ENCODE results near the gene GPR176.
"Not testable (repeated sequence)": the region's sequence is repeated elsewhere in the genome, so short reads cannot be mapped to it uniquely, and the experiment has no call there.

The GPR176 gene

GRCh38 chr15:39896101-39896500 is 24.0 kb downstream of the GPR176 start:
- H3K27ac ChIP-seq (replicated peaks; ENCODE audit: low read length) = no peak overlapping the region
- H2AFZ ChIP-seq (ENCODE audit: low read length) = no peak overlapping the region
- H3K9ac ChIP-seq (ENCODE audit: low read depth, low read length, poor library complexity) = no peak overlapping the region
- H3K79me1 ChIP-seq (ENCODE audit: low read depth, low read length) = no peaks in the 10 kb centered on the region
- H3K14ac ChIP-seq (ENCODE audit: low read length) = no peak overlapping the region
- H3K4me1 ChIP-seq (ENCODE audit: control insufficient read depth in 2 of 2, insufficient read depth in 1 of 2, low read depth in 1 of 2, low read length in 2 of 2) = peaks cover 0 to 11% of the 10 kb centered on the region in 2 donors
- no peaks in the 10 kb centered on the region for H3K9me3 ChIP-seq (replicated peaks in 1 of 2; ENCODE audit: control insufficient read depth in 2 of 2, insufficient read depth in 1 of 2, low read depth in 1 of 2, low read length in 2 of 2)
- no CpG with 5 or more reads among the region's 1 CpG for WGBS, 2 donors (ENCODE audit: extremely low coverage in 2 of 2, insufficient read length in 2 of 2, insufficient replicate concordance in 1 of 2)
- H3K27me3 ChIP-seq (ENCODE audit: control insufficient read depth in 3 of 3, insufficient read depth in 3 of 3, low read depth in 1 of 3, low read length in 3 of 3) = peaks cover 0 to 15% (median 0%) of the 10 kb centered on the region in 3 experiments
- H3K4ac ChIP-seq (ENCODE audit: low read length) = no peak overlapping the region
- no peaks in the 10 kb centered on the region for H3K36me3 ChIP-seq (replicated peaks in 1 of 2; ENCODE audit: control insufficient read depth in 2 of 2, insufficient read depth in 2 of 2, low read length in 2 of 2)
- H2BK120ac ChIP-seq (ENCODE audit: low read depth, low read length) = no peak overlapping the region
- no peak overlapping the region for H4K8ac ChIP-seq (ENCODE audit: low read depth, low read length)
- no peak overlapping the region for H3K23ac ChIP-seq (ENCODE audit: low read depth, low read length, poor library complexity)
- no peak overlapping the region for H2BK15ac ChIP-seq (ENCODE audit: low read length)
- H4K91ac ChIP-seq (ENCODE audit: low read depth, low read length, poor library complexity) = no peak overlapping the region
- H3K4me3 ChIP-seq (ENCODE audit: low read length in 2 of 2) = no peak overlapping the region
- no peak for DNase-seq (ENCODE audit: low spot score)
- no peak overlapping the region for H2BK5ac ChIP-seq (ENCODE audit: low read length)
- no peak overlapping the region for H2BK12ac ChIP-seq (ENCODE audit: low read length)
- H3K4me2 ChIP-seq (ENCODE audit: insufficient read depth, low read length, poor library complexity, severe bottlenecking) = no peak overlapping the region
- H3K18ac ChIP-seq (ENCODE audit: low read length) = no peak overlapping the region
- no peak overlapping the region for H2AK5ac ChIP-seq (ENCODE audit: low read depth, low read length)

- not testable (repeated sequence) for H2AK5ac ChIP-seq (ENCODE audit: low read depth, low read length); H3K18ac ChIP-seq (ENCODE audit: low read length); H3K4me1 ChIP-seq (ENCODE audit: control insufficient read depth in 2 of 2, insufficient read depth in 1 of 2, low read depth in 1 of 2, low read length in 2 of 2); H4K91ac ChIP-seq (ENCODE audit: low read depth, low read length, poor library complexity); H3K4ac ChIP-seq (ENCODE audit: low read length); H3K9ac ChIP-seq (ENCODE audit: low read depth, low read length, poor library complexity); H2AFZ ChIP-seq (ENCODE audit: low read length); H3K23ac ChIP-seq (ENCODE audit: low read depth, low read length, poor library complexity); H2BK120ac ChIP-seq (ENCODE audit: low read depth, low read length); H3K14ac ChIP-seq (ENCODE audit: low read length); H3K27ac ChIP-seq (replicated peaks; ENCODE audit: low read length); DNase-seq (ENCODE audit: low spot score); H2BK5ac ChIP-seq (ENCODE audit: low read length); H3K27me3 ChIP-seq (ENCODE audit: control insufficient read depth in 3 of 3, insufficient read depth in 3 of 3, low read depth in 1 of 3, low read length in 3 of 3); H3K4me3 ChIP-seq (ENCODE audit: low read length in 2 of 2); H3K36me3 ChIP-seq (replicated peaks in 1 of 2; ENCODE audit: control insufficient read depth in 2 of 2, insufficient read depth in 2 of 2, low read length in 2 of 2); H3K4me2 ChIP-seq (ENCODE audit: insufficient read depth, low read length, poor library complexity, severe bottlenecking); H3K9me3 ChIP-seq (replicated peaks in 1 of 2; ENCODE audit: control insufficient read depth in 2 of 2, insufficient read depth in 1 of 2, low read depth in 1 of 2, low read length in 2 of 2); H2BK15ac ChIP-seq (ENCODE audit: low read length); H4K8ac ChIP-seq (ENCODE audit: low read depth, low read length); H3K79me1 ChIP-seq (ENCODE audit: low read depth, low read length); H2BK12ac ChIP-seq (ENCODE audit: low read length)
- WGBS, 2 donors (ENCODE audit: extremely low coverage in 2 of 2, insufficient read length in 2 of 2, insufficient replicate concordance in 1 of 2) = no CpG with 5 or more reads among the region's 4 CpGs
These were observed 27.0 kb downstream of the GPR176 start for GRCh38 chr15:39893051-39893450.

GRCh38 chr15:39892418-39892817 is 27.6 kb downstream of the GPR176 start:
- no peak overlapping the region for H2AFZ ChIP-seq (ENCODE audit: low read length)
- H3K23ac ChIP-seq (ENCODE audit: low read depth, low read length, poor library complexity) = no peak overlapping the region
- H3K27ac ChIP-seq (replicated peaks; ENCODE audit: low read length) = no peak overlapping the region
- no peak overlapping the region for H3K4me3 ChIP-seq (ENCODE audit: low read length in 2 of 2)
- no peak for DNase-seq (ENCODE audit: low spot score)
- H3K4me1 ChIP-seq (ENCODE audit: control insufficient read depth in 2 of 2, insufficient read depth in 1 of 2, low read depth in 1 of 2, low read length in 2 of 2) = peaks cover 0 to 3% of the 10 kb centered on the region in 2 donors
- H2BK12ac ChIP-seq (ENCODE audit: low read length) = no peak overlapping the region
- H2BK15ac ChIP-seq (ENCODE audit: low read length) = no peak overlapping the region
- no peak overlapping the region for H2BK5ac ChIP-seq (ENCODE audit: low read length)
- no peaks in the 10 kb centered on the region for H3K79me1 ChIP-seq (ENCODE audit: low read depth, low read length)
- H3K14ac ChIP-seq (ENCODE audit: low read length) = no peak overlapping the region
- no peak overlapping the region for H3K4ac ChIP-seq (ENCODE audit: low read length)
- no CpG with 5 or more reads among the region's 5 CpGs for WGBS, 2 donors (ENCODE audit: extremely low coverage in 2 of 2, insufficient read length in 2 of 2, insufficient replicate concordance in 1 of 2)
- H3K9ac ChIP-seq (ENCODE audit: low read depth, low read length, poor library complexity) = no peak overlapping the region
- no peak overlapping the region for H3K4me2 ChIP-seq (ENCODE audit: insufficient read depth, low read length, poor library complexity, severe bottlenecking)
- H3K18ac ChIP-seq (ENCODE audit: low read length) = no peak overlapping the region
- no peak overlapping the region for H4K91ac ChIP-seq (ENCODE audit: low read depth, low read length, poor library complexity)
- H2AK5ac ChIP-seq (ENCODE audit: low read depth, low read length) = no peak overlapping the region
- H3K36me3 ChIP-seq (replicated peaks in 1 of 2; ENCODE audit: control insufficient read depth in 2 of 2, insufficient read depth in 2 of 2, low read length in 2 of 2) = no peaks in the 10 kb centered on the region
- H3K9me3 ChIP-seq (replicated peaks in 1 of 2; ENCODE audit: control insufficient read depth in 2 of 2, insufficient read depth in 1 of 2, low read depth in 1 of 2, low read length in 2 of 2) = no peaks in the 10 kb centered on the region
- H4K8ac ChIP-seq (ENCODE audit: low read depth, low read length) = no peak overlapping the region
- H2BK120ac ChIP-seq (ENCODE audit: low read depth, low read length) = no peak overlapping the region
- peaks cover 0 to 3% (median 0%) of the 10 kb centered on the region in 3 experiments for H3K27me3 ChIP-seq (ENCODE audit: control insufficient read depth in 3 of 3, insufficient read depth in 3 of 3, low read depth in 1 of 3, low read length in 3 of 3)

GRCh38 chr15:39890621-39891020 is 29.4 kb downstream of the GPR176 start:
- H3K23ac ChIP-seq (ENCODE audit: low read depth, low read length, poor library complexity) = no peak overlapping the region
- peaks cover 0 to 3% (median 0%) of the 10 kb centered on the region in 3 experiments for H3K27me3 ChIP-seq (ENCODE audit: control insufficient read depth in 3 of 3, insufficient read depth in 3 of 3, low read depth in 1 of 3, low read length in 3 of 3)
- no peak overlapping the region for H4K8ac ChIP-seq (ENCODE audit: low read depth, low read length)
- H3K18ac ChIP-seq (ENCODE audit: low read length) = no peak overlapping the region
- no peak overlapping the region for H2BK12ac ChIP-seq (ENCODE audit: low read length)
- no peak overlapping the region for H2BK120ac ChIP-seq (ENCODE audit: low read depth, low read length)
- no peaks in the 10 kb centered on the region for H3K9me3 ChIP-seq (replicated peaks in 1 of 2; ENCODE audit: control insufficient read depth in 2 of 2, insufficient read depth in 1 of 2, low read depth in 1 of 2, low read length in 2 of 2)
- no peak overlapping the region for H4K91ac ChIP-seq (ENCODE audit: low read depth, low read length, poor library complexity)
- no peak overlapping the region for H3K9ac ChIP-seq (ENCODE audit: low read depth, low read length, poor library complexity)
- H3K4ac ChIP-seq (ENCODE audit: low read length) = no peak overlapping the region
- H2BK15ac ChIP-seq (ENCODE audit: low read length) = no peak overlapping the region
- H3K36me3 ChIP-seq (replicated peaks in 1 of 2; ENCODE audit: control insufficient read depth in 2 of 2, insufficient read depth in 2 of 2, low read length in 2 of 2) = no peaks in the 10 kb centered on the region
- H3K4me2 ChIP-seq (ENCODE audit: insufficient read depth, low read length, poor library complexity, severe bottlenecking) = no peak overlapping the region
- peaks cover 0 to 6% of the 10 kb centered on the region in 2 donors for H3K4me1 ChIP-seq (ENCODE audit: control insufficient read depth in 2 of 2, insufficient read depth in 1 of 2, low read depth in 1 of 2, low read length in 2 of 2)
- H3K4me3 ChIP-seq (ENCODE audit: low read length in 2 of 2) = no peak overlapping the region
- no peak overlapping the region for H2BK5ac ChIP-seq (ENCODE audit: low read length)
- DNase-seq (ENCODE audit: low spot score) = no peak
- H2AK5ac ChIP-seq (ENCODE audit: low read depth, low read length) = no peak overlapping the region
- no peak overlapping the region for H3K27ac ChIP-seq (replicated peaks; ENCODE audit: low read length)
- no peak overlapping the region for H2AFZ ChIP-seq (ENCODE audit: low read length)
- no peaks in the 10 kb centered on the region for H3K79me1 ChIP-seq (ENCODE audit: low read depth, low read length)
- H3K14ac ChIP-seq (ENCODE audit: low read length) = no peak overlapping the region

Data from neuronal stem cell (in vitro differentiated cells).